ENCODE data around the gene WHAMM.

DNA sequence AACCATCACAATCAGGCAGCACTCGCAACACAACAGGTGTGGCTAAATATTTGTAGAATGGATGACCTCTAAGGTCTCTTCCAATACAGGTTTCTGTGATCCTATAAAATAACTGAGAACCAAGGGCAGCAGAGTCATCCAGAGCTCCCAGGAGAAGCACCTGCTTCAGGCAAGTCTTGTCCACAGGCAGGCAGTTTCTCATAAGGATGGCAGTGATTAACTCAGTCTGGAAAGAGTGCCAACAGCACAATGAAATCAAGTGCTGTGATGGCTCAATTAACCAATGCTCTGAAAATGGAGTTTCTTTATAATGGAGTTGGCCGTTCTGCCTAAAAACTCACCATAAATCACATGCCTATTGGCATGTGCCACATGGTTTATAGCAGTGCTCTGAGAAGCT, 72.3 kb downstream of the WHAMM start:
- TF ChIP-seq, protein P1, sequence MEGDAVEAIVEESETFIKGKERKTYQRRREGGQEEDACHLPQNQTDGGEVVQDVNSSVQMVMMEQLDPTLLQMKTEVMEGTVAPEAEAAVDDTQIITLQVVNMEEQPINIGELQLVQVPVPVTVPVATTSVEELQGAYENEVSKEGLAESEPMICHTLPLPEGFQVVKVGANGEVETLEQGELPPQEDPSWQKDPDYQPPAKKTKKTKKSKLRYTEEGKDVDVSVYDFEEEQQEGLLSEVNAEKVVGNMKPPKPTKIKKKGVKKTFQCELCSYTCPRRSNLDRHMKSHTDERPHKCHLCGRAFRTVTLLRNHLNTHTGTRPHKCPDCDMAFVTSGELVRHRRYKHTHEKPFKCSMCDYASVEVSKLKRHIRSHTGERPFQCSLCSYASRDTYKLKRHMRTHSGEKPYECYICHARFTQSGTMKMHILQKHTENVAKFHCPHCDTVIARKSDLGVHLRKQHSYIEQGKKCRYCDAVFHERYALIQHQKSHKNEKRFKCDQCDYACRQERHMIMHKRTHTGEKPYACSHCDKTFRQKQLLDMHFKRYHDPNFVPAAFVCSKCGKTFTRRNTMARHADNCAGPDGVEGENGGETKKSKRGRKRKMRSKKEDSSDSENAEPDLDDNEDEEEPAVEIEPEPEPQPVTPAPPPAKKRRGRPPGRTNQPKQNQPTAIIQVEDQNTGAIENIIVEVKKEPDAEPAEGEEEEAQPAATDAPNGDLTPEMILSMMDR (IDR thresholded peaks at IDR 0.05), result no peak
- no peak for TF ChIP-seq POLR2A (IDR thresholded peaks at IDR 0.05)

All from adrenal gland (tissue), 5 donors.